Breast epithelium (tissue), 3 donors: ENCODE measurements around the gene NDUFAF5.

Experiments used
- POLR2A ChIP-seq: fragments of 450-650 bp; IDR thresholded peaks from one replicate; pipeline ENCODE4 v1.6.1; 2016; ENCODE audit warnings: antibody characterized with exemption, mild to moderate bottlenecking, moderate library complexity
- POLR2AphosphoS5 ChIP-seq, 3 donors: sonication (generic); formaldehyde crosslinking; IDR thresholded peaks; one replicate each; pipeline ENCODE4 v1.6.1; 2017; ENCODE audit warnings: antibody characterized with exemption in 3 of 3
- TF ChIP-seq, protein P1 (sequence below), 3 donors: fragments of 450-650 bp; IDR thresholded peaks; one replicate each; pipeline ENCODE4 v1.5.1; 2016 to 2017; ENCODE audit warnings: antibody characterized with exemption in 3 of 3, mild to moderate bottlenecking in 3 of 3, moderate library complexity in 3 of 3

DNA sequence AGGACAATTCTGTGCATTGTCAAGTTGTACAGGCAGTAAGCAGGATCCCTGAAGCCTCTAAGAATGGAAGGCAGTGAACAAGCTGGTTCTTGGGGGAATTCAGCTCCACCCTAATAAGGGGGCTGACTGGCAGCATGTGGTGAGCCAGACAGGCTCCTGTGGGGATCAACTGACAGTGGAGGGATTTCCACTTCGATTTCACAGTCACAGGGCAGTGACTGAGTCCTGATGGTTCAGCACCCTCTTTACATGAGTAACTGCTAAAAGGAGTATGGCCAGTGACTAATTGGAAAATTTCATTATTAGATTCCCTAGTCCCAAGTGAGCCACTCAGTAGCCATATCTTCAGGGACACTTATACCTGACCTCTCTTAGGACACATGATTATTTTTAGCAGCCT lies 78.4 kb downstream of the NDUFAF5 start:
- no peak for TF ChIP-seq POLR2A
- TF ChIP-seq, protein P1, sequence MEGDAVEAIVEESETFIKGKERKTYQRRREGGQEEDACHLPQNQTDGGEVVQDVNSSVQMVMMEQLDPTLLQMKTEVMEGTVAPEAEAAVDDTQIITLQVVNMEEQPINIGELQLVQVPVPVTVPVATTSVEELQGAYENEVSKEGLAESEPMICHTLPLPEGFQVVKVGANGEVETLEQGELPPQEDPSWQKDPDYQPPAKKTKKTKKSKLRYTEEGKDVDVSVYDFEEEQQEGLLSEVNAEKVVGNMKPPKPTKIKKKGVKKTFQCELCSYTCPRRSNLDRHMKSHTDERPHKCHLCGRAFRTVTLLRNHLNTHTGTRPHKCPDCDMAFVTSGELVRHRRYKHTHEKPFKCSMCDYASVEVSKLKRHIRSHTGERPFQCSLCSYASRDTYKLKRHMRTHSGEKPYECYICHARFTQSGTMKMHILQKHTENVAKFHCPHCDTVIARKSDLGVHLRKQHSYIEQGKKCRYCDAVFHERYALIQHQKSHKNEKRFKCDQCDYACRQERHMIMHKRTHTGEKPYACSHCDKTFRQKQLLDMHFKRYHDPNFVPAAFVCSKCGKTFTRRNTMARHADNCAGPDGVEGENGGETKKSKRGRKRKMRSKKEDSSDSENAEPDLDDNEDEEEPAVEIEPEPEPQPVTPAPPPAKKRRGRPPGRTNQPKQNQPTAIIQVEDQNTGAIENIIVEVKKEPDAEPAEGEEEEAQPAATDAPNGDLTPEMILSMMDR (IDR thresholded peaks at IDR 0.05) = no peak
- no peak for TF ChIP-seq POLR2AphosphoS5 (IDR thresholded peaks at IDR 0.05)
